ENCODE measurements around the gene DLGAP1. TPM values are rescaled to one million over a fixed set of nuclear protein-coding genes. Genes with fewer than 3 reads are reported as not detected.

Gene DLGAP1
- total and polyA plus RNA-seq, 2 of the 13 experiments (the other 11 are each of a cell fraction or from before 2014, with no cell fraction given): 0.01 TPM; not detected in 1

GRCh38 chr18:3453540-3454364 is 1001.4 kb downstream of the DLGAP1 start (continued):
- TF ChIP-seq GATAD2A (CRISPR knock-in tag; IDR thresholded peaks at IDR 0.05) (peak; percentile 48; the same call in 1 of the 2 replicates), ZNF383 (CRISPR knock-in tag; IDR thresholded peaks at IDR 0.05; ENCODE audit: borderline replicate concordance) (no peak), ATF7-NPFF (CRISPR knock-in tag; IDR thresholded peaks at IDR 0.05; ENCODE audit: low read depth) (no peak), ZNF510 (CRISPR knock-in tag; IDR thresholded peaks at IDR 0.05; ENCODE audit: low read depth) (no peak), TEF (CRISPR knock-in tag; IDR thresholded peaks at IDR 0.05) (no peak), ZNF142 (CRISPR knock-in tag; IDR thresholded peaks at IDR 0.05) (no peak), E2F2 (CRISPR knock-in tag; IDR thresholded peaks at IDR 0.05; ENCODE audit: borderline replicate concordance) (no peak), SCMH1 (CRISPR knock-in tag; IDR thresholded peaks at IDR 0.05; ENCODE audit: borderline replicate concordance) (no peak), NFIB (CRISPR knock-in tag; IDR thresholded peaks at IDR 0.05; ENCODE audit: borderline replicate concordance) (no peak), ZFP37 (CRISPR knock-in tag; IDR thresholded peaks at IDR 0.05; ENCODE audit: borderline replicate concordance) (no peak), SATB2 (CRISPR knock-in tag; IDR thresholded peaks at IDR 0.05) (no peak), SIN3A (IDR thresholded peaks at IDR 0.05; ENCODE audit: borderline replicate concordance, low read depth, low read length) (peak; percentile 97), RERE (CRISPR knock-in tag; IDR thresholded peaks at IDR 0.05; ENCODE audit: low read depth) (no peak), MAFF (IDR thresholded peaks at IDR 0.05; ENCODE audit: low read depth, low read length) (0 out of 2 replicates have a peak, but pooled peaks have one; percentile 29), MEIS2 (CRISPR knock-in tag; IDR thresholded peaks at IDR 0.05) (no peak), ZNF839 (CRISPR knock-in tag; IDR thresholded peaks at IDR 0.05; ENCODE audit: borderline replicate concordance) (no peak)

All from HepG2 (cell line).